Esophagus squamous epithelium (tissue), 4 donors: ENCODE results near the gene VSTM2L.

Experiments
- POLR2A ChIP-seq, 4 donors: fragments of 450-650 bp; IDR thresholded peaks; one replicate each; pipeline ENCODE4 v1.6.1; 2017; ENCODE audit warnings: antibody characterized with exemption in 4 of 4, mild to moderate bottlenecking in 4 of 4, moderate library complexity in 3 of 4
- TF ChIP-seq, protein P1 (sequence below), 6 experiments: fragments of 450-650 bp in 4 of 6; fragments of 200-600 bp in 2 of 6; sonication (generic) in 2 of 6; IDR thresholded peaks; one replicate each; pipeline ENCODE4 v1.5.1; 2016 to 2019; ENCODE audit warnings: antibody characterized with exemption in 6 of 6, mild to moderate bottlenecking in 4 of 6, moderate library complexity in 4 of 6

- TF ChIP-seq POLR2A (IDR thresholded peaks at IDR 0.05), result no peak
- TF ChIP-seq, protein P1, sequence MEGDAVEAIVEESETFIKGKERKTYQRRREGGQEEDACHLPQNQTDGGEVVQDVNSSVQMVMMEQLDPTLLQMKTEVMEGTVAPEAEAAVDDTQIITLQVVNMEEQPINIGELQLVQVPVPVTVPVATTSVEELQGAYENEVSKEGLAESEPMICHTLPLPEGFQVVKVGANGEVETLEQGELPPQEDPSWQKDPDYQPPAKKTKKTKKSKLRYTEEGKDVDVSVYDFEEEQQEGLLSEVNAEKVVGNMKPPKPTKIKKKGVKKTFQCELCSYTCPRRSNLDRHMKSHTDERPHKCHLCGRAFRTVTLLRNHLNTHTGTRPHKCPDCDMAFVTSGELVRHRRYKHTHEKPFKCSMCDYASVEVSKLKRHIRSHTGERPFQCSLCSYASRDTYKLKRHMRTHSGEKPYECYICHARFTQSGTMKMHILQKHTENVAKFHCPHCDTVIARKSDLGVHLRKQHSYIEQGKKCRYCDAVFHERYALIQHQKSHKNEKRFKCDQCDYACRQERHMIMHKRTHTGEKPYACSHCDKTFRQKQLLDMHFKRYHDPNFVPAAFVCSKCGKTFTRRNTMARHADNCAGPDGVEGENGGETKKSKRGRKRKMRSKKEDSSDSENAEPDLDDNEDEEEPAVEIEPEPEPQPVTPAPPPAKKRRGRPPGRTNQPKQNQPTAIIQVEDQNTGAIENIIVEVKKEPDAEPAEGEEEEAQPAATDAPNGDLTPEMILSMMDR (IDR thresholded peaks at IDR 0.05), result no peak
These were observed 85.5 kb downstream of the VSTM2L start for GRCh38 chr20:37988306-37988954.
